ENCODE results near the gene CPE.

Gene CPE

DNA sequence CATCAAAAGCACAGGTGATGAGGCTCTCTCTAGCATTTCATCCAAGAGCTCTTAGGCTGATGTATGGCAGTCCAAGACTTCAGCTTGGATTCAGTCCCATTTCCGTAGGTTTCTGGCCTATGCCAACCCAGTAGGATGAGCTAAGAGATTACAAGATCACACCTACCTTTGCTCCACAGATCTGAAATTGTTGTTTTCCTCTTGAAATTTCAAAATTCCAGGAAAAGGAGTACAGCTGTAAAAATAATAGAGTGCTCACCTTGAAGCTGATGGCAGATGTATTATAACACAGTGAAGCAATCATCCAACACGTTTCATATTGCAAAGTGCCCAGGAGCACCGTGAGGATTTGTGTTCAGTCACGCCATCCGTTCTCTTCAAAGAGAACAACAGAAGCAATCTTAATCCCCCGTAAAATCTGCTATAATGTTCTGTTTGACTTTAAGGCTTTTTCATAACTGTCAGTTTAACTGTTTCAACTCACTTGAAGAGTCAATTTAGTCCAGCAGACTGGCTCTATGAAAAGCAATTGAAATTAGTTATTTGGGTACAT, 137.5 kb downstream of the CPE start:
- DNase-seq, result no peak

DNA sequence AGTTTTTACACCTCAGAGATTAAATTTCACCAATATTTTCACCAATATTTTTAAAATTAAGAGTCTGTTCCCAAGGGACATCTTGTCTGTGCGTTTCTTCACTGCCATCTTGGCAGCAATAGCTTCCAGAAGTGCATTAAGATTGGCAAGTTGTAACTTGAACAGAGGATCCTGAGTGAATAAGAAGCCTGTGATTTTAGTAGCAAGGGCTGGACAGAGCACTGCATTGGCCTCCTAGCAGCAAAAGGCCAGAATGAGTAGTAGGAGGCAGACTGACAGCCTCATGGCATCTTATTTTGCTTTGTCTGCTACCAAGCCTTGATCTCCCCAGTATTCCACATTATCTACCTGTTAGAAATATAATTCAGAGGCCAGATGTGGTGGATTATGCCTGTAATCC, 138.4 kb downstream of the CPE start:
- DNase-seq, result no peak

DNA sequence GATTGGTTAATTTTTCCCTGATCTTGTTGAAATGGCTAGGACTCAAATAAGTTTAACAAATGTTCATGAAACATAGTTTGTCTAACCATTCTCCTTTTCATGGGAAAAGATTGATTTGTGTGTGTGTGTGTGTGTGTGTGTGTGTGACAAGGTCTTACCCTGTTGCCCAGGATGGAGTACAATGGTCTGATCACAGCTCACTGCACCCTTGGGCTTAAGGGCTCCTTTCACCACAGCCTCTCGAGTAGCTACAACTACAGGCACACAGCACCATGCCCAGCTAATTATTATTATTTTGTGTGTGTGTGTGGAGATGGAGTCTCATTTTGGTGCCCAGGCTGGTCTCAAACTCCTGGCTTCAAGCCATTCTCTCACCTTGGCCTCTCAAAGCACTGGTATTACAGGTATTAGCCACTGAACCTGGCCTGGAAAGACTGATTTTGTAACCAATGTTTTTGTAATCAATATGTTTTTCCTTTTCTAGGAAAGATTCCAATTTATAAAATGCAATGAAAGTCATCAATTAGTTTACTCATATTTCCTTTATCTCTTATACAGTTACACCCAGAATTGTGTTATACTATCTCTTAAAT, 139.3 kb downstream of the CPE start:
- DNase-seq, result no peak

DNA sequence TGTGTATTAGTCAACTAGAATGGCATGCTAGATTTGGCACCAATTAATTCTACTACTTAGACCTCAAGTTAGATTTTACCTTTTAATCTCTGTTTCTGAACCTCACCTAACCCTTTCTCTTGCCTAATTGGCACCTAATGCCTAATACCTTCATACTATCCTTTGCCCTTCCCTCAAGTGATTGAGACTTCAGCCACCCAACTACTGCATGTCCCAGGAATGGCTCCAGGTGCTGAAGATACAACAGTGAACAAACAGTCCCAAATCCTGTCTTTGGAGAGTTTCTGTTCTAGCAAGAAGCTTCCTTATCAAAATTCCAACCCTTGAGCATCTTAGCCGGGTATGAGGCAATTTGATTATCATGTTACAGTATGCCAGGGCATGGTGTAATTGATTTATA, 139.9 kb downstream of the CPE start:
- no peak for DNase-seq

DNA sequence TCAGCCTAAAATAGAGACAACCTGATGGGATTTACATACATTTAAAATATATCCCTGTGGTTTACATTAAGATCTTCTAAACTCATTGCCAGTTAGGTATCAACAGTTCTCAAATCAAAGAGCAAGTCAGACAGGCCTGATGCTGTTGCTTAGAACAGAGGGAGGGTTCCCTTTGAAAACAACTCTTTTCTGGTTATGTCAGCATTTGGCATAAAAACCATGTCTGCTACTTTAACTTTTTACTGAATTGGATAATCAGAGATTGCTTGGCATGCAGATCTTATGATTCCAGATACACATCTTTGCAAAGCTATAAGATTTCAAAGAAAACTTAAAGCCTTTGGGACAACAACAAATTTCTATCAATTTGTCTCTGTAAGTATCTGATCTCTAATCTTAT, 140.8 kb downstream of the CPE start:
- DNase-seq, result no peak

DNA sequence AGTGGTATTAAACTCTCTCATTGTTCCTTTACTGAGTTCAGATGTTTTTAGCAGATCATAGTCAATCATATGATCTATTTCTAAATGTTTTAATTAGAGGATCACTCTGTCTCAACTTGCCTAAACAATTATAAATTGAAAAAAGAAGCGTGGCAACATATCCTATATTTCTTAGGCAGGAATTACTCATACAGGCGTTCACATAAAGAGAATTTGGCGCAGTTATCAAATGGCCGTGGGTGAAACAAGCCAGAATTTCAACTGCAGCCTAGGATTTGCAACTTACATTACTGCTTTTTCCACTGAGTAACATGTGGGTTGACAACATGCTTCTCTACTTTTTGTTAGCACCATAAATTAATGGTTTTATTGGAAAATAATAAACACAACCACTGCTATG, 141.3 kb downstream of the CPE start:
- no peak for DNase-seq

DNA sequence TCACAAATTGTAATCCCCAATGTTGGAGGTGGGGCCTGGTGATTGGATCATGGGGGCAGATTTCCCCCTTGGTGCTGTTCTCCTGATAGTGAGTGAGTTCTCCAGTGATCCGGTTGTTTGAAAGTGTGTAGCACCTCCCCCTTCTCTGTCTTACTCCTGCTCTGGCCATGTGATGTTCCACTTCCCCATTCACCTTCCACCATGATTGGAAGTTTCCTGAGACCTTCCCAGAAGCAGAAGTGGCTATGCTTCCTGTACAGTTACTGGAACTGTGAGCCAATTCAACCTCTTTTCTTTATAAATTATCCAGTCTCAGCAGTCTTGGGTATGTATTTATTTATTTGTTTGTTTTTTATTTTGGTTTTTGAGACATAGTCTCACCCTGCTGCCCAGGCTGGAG, 143.2 kb downstream of the CPE start:
- DNase-seq, result no peak

DNA sequence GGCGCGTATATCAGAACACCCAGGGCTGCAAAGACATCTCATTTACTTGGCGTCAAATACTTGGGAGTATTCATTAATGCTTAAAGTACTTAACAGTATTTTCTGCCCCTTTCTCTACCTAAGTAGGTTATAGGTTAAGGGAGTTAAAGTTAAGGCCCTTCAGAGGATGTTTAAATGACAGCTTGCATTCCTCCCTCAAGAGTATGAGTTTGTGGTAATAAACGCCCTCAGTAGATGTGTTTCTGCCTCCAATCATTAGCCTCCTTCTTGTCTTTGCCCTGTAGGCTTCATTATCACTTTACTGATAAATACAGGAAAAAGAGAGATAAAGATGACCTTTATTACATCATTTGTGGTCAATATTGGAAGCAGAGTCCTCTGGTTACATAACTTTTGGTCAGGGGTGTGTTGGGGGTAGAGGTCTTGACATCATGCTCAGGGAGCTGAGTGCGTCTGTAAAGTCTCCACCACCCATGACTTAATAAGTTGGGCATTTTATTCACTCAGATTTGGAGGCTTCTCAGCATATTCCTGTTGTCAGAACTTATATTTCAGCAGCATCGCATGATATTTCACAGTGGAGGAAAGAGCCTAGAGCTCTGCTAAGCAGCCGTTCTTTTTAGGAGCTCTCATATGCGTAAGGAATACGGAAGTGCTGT, 145.9 kb downstream of the CPE start:
- no peak for DNase-seq

DNA sequence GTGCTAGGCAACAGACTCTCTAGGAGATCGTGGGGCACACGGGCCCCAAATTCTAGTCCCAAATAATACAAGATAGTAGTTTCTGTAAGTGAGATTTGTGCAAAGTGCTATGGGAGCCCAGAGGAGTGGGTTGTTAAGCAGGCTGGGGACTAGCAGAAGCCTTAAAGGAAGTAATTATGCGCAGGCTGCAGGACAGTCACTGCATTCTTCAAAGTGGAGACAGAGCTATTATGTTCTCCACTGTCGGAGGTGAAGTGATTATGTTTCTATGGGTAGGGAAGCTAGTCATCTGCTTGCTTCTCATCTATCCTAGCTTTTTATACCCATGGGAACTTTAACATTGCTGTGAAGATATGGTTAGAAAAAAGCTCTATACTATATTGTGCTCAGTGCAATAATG, 154.2 kb downstream of the CPE start:
- no peak for DNase-seq

DNA sequence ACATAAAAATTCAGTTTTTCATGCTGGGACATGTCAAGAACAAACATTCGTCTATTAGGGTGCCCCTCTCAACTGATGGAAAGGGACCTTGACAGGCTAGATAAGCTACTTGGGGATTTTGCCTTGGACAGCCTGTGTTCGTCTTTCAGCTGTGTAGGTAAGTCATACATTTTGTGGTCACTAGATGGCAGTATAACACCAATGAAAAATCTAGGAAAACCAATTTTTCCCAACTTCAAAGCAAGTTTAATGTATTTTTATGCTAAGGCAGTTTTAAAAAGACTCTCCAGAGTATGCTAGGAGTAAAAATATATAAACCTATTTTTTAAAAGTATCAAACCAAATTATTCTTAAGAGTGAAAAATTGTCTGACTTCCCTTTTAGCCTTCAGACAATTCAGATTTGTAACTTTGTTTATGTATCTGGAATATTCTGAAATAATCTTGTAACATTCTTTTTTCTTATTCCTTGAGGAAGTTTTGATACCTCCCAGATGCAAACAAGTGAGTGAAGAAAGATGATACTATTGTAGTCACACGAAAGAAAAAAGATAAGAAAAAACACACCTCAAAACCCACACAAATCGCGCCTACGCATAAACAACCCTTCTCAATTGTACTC, 158.3 kb downstream of the CPE start:
- no peak for DNase-seq

DNA sequence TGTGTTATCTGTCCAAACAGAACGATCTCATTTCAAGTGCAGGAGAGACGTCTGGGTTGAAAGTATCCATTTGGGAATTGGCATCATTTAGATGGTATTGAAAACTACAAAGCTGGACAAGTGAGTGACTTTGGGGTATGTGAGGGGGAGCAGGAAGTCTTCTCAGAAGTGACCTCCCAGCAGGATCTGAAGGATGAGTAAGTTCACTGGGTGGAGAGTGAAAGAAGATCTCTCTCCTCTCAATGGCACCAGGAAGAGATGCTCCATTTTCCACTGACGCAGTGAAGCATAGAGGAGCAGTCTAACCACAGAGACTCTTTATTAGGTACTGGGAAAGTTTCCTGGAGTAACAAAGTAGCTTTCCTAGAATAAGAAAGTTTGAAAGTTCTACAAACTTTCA, 161.0 kb downstream of the CPE start:
- no peak for DNase-seq

DNA sequence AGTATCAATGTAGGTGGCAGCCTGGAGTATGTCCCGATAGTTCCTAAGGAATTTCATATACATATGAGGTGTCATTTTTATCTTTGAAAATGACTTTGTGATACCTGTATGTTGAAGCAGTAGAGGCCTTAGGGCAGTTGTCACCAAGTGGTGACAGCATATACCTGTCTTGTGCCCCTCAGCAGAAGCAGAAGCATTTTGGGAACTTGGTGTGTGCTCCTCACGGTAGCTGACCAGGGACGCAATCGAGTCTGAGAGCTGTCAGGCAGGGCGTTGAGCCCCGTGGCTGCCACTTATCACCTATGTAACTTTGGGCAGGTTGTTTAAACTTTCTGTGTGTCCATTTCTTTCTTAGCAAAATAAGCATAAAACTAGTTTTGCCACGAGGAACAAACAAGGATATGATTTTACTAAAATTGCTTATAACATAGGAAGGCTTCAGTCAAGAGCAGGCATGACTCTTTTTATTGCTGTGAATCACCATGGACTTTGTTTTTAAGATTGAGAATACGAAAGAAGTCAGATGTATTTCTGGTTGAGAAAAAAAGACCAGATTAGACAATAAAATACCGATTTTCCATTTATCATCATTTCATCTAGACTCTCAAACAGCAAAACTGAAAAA, 161.5 kb downstream of the CPE start:
- no peak for DNase-seq

DNA sequence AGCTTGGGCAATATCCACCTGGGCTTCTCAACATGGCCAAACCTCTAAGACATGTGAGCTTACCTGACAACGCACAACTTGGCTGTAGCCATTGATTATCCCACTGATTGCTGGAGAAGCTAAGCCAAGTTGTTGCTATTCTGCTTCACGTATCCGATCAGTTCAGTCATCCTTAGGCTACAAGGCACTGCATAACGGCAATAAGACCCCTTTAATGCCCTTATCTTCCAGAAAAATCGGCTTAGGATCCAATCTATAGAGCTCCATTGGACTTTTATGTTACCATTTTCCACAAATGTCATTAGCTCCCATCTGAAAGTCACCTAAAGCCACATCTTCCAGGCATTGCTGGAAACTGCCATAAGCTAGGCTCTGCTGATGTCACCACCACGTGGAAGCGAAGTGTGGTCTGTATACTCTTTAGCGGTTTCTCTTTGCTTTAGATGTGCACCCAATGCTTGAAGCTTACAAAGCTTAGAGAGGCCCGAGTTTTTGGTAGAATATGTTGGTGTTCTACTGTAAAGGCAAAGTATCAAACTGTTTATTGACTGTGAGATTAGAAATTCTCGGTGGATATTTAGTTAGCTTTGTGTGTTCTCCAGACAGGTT, 163.1 kb downstream of the CPE start:
- DNase-seq, result no peak

DNA sequence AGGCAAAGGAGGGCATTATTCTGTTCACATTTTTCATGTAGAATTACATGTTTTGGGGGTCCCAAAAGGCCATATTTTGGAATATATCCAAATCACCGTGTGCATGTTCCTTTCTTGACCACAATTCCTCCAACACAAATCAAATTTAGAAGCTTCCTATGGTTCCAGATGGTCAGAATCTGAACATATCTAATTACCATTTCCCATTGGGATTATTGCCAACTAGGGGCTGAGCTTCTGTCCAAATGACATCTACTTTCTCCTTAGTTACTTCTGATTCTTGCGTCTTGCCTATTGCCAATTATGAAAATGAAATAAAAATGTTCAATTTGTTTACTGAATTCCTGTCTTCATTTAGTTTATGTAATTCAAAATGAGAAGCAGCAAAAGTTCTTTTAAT, 163.7 kb downstream of the CPE start:
- no peak for DNase-seq
